Karpas-422 (cell line): ENCODE results near the gene COL13A1. TPM values are rescaled to one million over a fixed set of nuclear protein-coding genes. Genes with fewer than 3 reads are reported as not detected.

Source experiments
- DNase-seq: peaks from one replicate; pipeline ENCODE4 v3.0.0-alpha.2; 2015
- H2AFZ ChIP-seq: fragments of 200-600 bp; sonication (generic); 2 replicates; pipeline ENCODE4 v1.6.1; 2014; ENCODE audit warnings: antibody characterized with exemption, low read length, mixed read lengths
- H3K27ac ChIP-seq: fragments of 200-600 bp; sonication (generic); 2 replicates; pipeline ENCODE4 v1.5.1; 2014; ENCODE audit warnings: mild to moderate bottlenecking, low read length, moderate library complexity
- H3K27me3 ChIP-seq: fragments of 200-600 bp; sonication (generic); 2 replicates; pipeline ENCODE4 v1.6.1; 2014; ENCODE audit warnings: low read length, mixed read lengths
- H3K36me3 ChIP-seq: fragments of 200-600 bp; sonication (generic); 2 replicates; pipeline ENCODE4 v1.6.1; 2014; ENCODE audit warnings: low read length, mixed read lengths; ENCODE audit not compliant: insufficient read depth
- H3K4me1 ChIP-seq: fragments of 200-600 bp; sonication (generic); 2 replicates; pipeline ENCODE4 v1.6.1; 2014; ENCODE audit warnings: mild to moderate bottlenecking, low read length, mixed read lengths
- H3K4me2 ChIP-seq: fragments of 200-600 bp; sonication (generic); 2 replicates; pipeline ENCODE4 v1.6.1; 2014; ENCODE audit warnings: low read length, low read depth, mild to moderate bottlenecking; ENCODE audit not compliant: poor library complexity, severe bottlenecking
- H3K4me3 ChIP-seq: fragments of 200-600 bp; sonication (generic); 2 replicates; pipeline ENCODE4 v1.5.1; 2014; ENCODE audit warnings: mild to moderate bottlenecking, antibody characterized with exemption, low read length, mixed read lengths
- H3K79me2 ChIP-seq: fragments of 200-600 bp; sonication (generic); 2 replicates; pipeline ENCODE4 v1.6.1; 2014; ENCODE audit warnings: mild to moderate bottlenecking, low read length, mixed read lengths
- H3K9ac ChIP-seq: fragments of 200-600 bp; sonication (generic); 2 replicates; pipeline ENCODE4 v1.6.0; 2014; ENCODE audit warnings: low read length
- H3K9me2 ChIP-seq: fragments of 200-600 bp; sonication (generic), shearing (Covaris generic); replicated peaks from 2 replicates; pipeline ENCODE4 v1.6.0; 2014; ENCODE audit warnings: mild to moderate bottlenecking, low read length, moderate library complexity; ENCODE audit not compliant: insufficient read depth
- H3K9me3 ChIP-seq: fragments of 300-700, 200-600 bp; sonication (generic); 2 replicates; pipeline ENCODE4 v1.6.1; 2014; ENCODE audit warnings: low read length, mixed read lengths
- H4K20me1 ChIP-seq: fragments of 200-600 bp; sonication (generic); 2 replicates; pipeline ENCODE4 v1.6.1; 2014; ENCODE audit warnings: mild to moderate bottlenecking, antibody characterized with exemption, low read length, low read depth; ENCODE audit not compliant: insufficient read depth
- total RNA-seq: library from RNA; depleted of rRNA; stranded (reverse); fragments of >200 nt; shearing (Covaris generic); gene quantifications from 2 replicates; pipeline ENCODE4 v1.2.3, GENCODE V29; 2014; ENCODE audit warnings: low replicate concordance

Gene COL13A1
- total RNA-seq, 1 experiment from 2014 or later, result not detected

DNA sequence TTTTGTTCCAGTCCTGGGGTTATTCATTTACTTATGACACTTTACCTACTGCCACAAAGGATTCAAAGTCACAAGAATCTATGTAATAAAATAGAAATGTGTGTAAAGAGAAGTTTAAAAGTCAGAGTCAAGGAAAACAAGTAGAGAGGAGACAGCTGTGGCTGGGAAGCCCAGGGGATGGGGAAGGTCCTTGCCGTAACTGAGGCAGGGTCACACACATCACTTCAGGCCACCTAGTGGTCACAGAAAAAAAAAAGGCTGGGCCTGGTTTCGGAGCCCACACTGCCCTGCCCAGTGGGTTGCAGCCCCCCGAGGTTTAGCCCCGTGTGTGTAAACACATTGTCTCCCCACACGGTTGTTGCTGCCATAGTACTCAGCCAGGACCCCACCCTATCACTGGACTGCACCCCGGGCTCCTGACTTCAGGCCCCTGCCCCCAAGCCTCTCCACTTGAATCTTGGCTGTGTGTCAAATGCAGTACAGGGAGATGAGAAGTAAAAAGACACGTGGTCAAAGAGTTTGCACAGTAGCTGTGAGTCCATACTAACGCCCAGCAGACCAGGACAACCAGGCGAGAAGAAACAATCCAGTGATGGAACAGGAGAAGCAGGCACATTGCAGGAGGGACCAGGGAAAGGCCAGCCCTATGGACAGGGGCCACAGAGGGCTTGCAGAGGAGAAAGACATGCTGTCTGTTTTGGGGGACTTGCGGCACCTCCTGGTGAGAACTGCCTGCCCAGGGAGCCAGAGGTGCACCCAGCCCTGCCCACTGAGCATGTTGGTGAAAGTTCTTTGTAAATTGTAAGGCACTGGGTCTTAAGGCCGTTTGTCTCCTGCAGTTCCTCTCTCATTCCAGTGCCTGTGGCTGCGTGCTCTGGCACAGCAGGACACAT, 159.5 kb downstream of the COL13A1 start:
- peaks cover 22% of the 10 kb centered on the region for H3K4me1 ChIP-seq
- no peak overlapping the region for H3K4me2 ChIP-seq
- H3K9ac ChIP-seq, result no peak overlapping the region
- no peak overlapping the region for H3K27ac ChIP-seq
- no peaks in the 10 kb centered on the region for H3K9me3 ChIP-seq
- DNase-seq, result no peak
- H3K9me2 ChIP-seq, result no peaks in the 10 kb centered on the region
- H3K36me3 ChIP-seq, result no peaks in the 10 kb centered on the region
- H3K79me2 ChIP-seq, result no peaks in the 10 kb centered on the region
- no peak overlapping the region for H2AFZ ChIP-seq
- H3K4me3 ChIP-seq, result no peak overlapping the region
- no peaks in the 10 kb centered on the region for H3K27me3 ChIP-seq
- no peaks in the 10 kb centered on the region for H4K20me1 ChIP-seq

DNA sequence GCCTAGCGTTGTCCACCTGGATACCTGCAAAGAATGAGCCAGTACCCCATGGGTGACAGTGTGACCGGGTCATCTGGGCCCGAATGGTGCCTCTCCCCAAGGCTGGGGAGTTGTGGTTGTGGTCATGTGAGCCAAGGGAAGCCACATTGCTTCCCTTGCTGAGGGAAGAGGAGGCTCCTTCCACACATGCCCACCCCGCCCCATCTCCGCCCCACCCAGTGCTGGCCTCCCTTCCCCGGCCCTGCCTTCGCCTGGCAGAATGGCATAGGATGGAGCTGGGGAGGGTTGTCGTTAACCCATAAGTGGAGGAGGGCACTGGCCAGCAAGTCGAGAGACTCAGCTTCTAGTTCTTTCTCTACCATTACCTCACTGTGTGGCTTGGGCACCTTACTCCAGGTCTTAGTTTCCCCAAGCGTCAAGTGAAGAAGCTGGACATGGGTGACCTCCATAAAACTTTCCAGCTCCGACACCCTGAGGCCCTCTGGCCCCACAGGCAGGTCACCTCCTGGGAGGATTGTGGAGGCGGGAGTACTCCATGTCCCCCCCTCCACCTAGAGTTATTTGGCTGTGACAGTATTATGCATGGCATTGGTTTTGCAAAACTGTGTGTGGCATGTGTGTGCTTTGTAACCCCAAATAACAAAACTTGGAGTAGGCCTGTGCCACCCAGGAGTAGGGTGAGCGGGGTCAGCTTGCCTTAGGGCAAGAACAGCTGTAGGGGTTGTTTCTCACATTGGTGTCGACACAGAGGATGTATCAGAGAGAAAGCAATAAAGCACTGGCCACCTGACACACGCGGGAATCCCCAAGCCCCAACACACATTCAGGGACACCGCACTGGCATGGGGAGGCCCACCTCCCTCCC, 160.4 kb downstream of the COL13A1 start:
- Histone ChIP-seq H3K27ac (no peak overlapping the region), H2AFZ (no peak overlapping the region), H3K9me2 (no peaks in the 10 kb centered on the region), H3K9me3 (no peaks in the 10 kb centered on the region), H3K4me2 (no peak overlapping the region), H3K4me3 (no peak overlapping the region), H3K79me2 (no peaks in the 10 kb centered on the region), H3K36me3 (no peaks in the 10 kb centered on the region), H4K20me1 (no peaks in the 10 kb centered on the region), H3K4me1 (peaks cover 22% of the 10 kb centered on the region), H3K9ac (no peak overlapping the region), H3K27me3 (no peaks in the 10 kb centered on the region)
- no peak for DNase-seq

DNA sequence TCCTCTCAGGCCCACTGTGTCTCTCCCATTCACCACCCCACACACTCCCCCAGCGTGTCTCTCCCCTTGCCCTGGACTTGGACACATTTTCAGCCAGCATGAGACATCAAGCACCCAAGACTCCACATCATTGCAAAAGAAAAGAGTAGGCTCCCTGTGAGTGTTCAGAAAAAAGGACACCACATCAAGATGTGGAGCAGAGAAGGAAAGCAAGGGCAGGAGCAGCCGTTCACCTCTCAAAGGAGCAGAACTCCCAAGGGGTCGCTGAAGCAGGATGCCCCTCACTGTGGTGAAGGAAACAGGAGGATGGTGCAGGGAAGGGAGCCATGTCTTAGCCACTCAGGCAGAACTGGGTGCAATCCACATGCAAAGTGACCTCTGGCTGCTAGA, 161.0 kb downstream of the COL13A1 start:
- no peak overlapping the region for H3K4me3 ChIP-seq
- no peak overlapping the region for H3K9ac ChIP-seq
- H4K20me1 ChIP-seq, result no peaks in the 10 kb centered on the region
- no peak for DNase-seq
- H3K9me2 ChIP-seq, result no peaks in the 10 kb centered on the region
- H2AFZ ChIP-seq, result no peak overlapping the region
- no peaks in the 10 kb centered on the region for H3K79me2 ChIP-seq
- no peaks in the 10 kb centered on the region for H3K27me3 ChIP-seq
- peaks cover 22% of the 10 kb centered on the region for H3K4me1 ChIP-seq
- H3K27ac ChIP-seq, result no peak overlapping the region
- no peak overlapping the region for H3K4me2 ChIP-seq
- no peaks in the 10 kb centered on the region for H3K9me3 ChIP-seq
- H3K36me3 ChIP-seq, result no peaks in the 10 kb centered on the region

DNA sequence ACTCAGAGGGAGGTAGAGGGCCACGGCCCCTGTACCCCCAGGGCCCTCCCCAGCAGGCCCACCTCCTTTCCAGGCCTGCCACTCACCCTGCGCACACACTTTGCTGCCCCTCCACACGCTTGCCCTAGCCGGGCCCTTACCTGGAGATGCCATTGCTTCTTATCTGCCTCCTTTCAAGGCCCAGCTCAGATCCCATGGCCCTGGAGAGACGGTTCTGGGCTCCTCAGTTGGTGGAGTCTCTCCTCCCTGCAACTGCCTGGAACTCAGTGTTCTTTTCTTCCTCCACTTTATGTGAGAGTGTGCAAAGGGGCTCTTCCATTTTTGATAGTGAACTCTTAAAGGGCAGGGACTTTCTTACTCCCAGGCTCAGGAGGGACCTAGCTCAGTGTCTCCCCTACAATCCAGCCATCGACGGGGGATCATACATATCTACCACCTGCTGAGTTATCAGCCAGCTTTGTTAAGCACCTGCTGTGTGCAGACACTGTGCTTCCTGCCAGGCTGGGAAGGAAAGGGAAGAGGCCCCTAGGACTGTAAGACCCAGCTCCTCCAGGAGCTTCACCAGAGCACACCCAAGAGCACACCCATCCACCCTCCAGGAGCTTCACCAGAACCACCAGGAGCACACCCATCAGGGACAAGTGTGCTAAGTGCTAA, 161.6 kb downstream of the COL13A1 start:
- H3K9me3 ChIP-seq, result no peaks in the 10 kb centered on the region
- no peak overlapping the region for H3K4me2 ChIP-seq
- no peak overlapping the region for H3K4me3 ChIP-seq
- H3K27ac ChIP-seq, result no peak overlapping the region
- H3K36me3 ChIP-seq, result no peaks in the 10 kb centered on the region
- H3K4me1 ChIP-seq, result peaks cover 22% of the 10 kb centered on the region
- no peaks in the 10 kb centered on the region for H3K27me3 ChIP-seq
- no peak overlapping the region for H2AFZ ChIP-seq
- H3K9me2 ChIP-seq, result no peaks in the 10 kb centered on the region
- H4K20me1 ChIP-seq, result no peaks in the 10 kb centered on the region
- no peaks in the 10 kb centered on the region for H3K79me2 ChIP-seq
- no peak for DNase-seq
- no peak overlapping the region for H3K9ac ChIP-seq

DNA sequence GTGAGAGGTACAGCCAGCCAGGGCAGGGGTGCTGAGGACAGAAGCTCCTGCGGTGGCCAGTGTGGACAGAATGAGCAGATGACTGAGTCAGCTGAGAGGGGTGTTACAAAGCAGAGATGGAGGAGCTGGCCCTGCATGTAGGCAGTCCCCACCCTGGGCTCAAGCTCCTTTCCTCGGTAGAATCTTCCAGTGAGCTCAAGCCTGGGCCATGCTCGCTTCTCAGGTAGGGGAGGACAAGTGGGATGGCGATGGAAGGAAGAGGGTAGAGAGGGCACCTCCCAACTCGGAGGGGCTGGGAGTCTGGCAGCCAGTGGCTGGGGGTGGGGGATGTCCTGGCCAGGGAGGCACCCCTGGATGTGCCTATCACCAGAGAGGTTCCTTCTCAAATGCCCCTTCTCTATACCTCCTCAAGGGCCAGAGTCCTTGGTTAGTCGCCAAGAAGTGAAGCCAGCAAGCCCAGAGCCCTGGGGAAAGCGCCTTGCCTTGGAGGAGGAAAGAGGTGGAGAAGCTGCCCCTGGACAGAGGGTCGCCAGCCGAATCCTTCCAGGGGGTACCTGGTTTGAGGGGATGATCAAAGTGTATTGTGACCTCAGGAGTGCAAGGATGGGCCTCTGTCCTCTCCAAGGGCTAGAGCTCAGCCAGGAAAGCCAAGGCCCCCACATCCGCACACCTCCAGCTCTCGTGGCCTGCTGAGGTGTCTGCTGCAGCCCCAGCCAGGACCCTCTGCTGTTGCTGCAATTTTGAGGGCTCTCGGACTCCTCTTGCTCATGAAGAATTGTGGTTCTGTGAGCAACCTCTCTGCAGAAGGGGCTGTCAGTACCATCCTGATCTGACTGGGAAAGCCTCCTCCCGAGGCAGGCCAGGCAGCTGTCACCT, 162.4 kb downstream of the COL13A1 start:
- H3K79me2 ChIP-seq, result no peaks in the 10 kb centered on the region
- H3K4me2 ChIP-seq, result no peak overlapping the region
- no peaks in the 10 kb centered on the region for H3K9me3 ChIP-seq
- H3K4me3 ChIP-seq, result no peak overlapping the region
- H3K27ac ChIP-seq, result no peak overlapping the region
- no peaks in the 10 kb centered on the region for H3K27me3 ChIP-seq
- peaks cover 22% of the 10 kb centered on the region for H3K4me1 ChIP-seq
- no peaks in the 10 kb centered on the region for H3K36me3 ChIP-seq
- no peaks in the 10 kb centered on the region for H4K20me1 ChIP-seq
- H2AFZ ChIP-seq, result no peak overlapping the region
- no peak overlapping the region for H3K9ac ChIP-seq
- H3K9me2 ChIP-seq, result no peaks in the 10 kb centered on the region
- no peak for DNase-seq

- no peak overlapping the region for H2AFZ ChIP-seq
- no peak overlapping the region for H3K27ac ChIP-seq
- H3K4me2 ChIP-seq, result no peak overlapping the region
- H3K4me1 ChIP-seq, result peaks cover 15% of the 10 kb centered on the region
- no peak overlapping the region for H3K9ac ChIP-seq
- H3K9me3 ChIP-seq, result no peaks in the 10 kb centered on the region
- no peak for DNase-seq
- no peaks in the 10 kb centered on the region for H3K27me3 ChIP-seq
- H3K4me3 ChIP-seq, result no peak overlapping the region
- H3K9me2 ChIP-seq, result no peaks in the 10 kb centered on the region
- no peaks in the 10 kb centered on the region for H3K79me2 ChIP-seq
- no peaks in the 10 kb centered on the region for H4K20me1 ChIP-seq
- no peaks in the 10 kb centered on the region for H3K36me3 ChIP-seq
Observed at GRCh38 chr10:69965086-69965485, 163.4 kb downstream of the COL13A1 start.

- no peak for DNase-seq
- Histone ChIP-seq H3K4me2 (no peak overlapping the region), H2AFZ (no peak overlapping the region), H3K79me2 (no peaks in the 10 kb centered on the region), H3K9ac (no peak overlapping the region), H4K20me1 (no peaks in the 10 kb centered on the region), H3K4me1 (peaks cover 13% of the 10 kb centered on the region), H3K27me3 (no peaks in the 10 kb centered on the region), H3K4me3 (no peak overlapping the region), H3K9me2 (no peaks in the 10 kb centered on the region), H3K27ac (no peak overlapping the region), H3K9me3 (no peaks in the 10 kb centered on the region), H3K36me3 (no peaks in the 10 kb centered on the region)
Observed at GRCh38 chr10:69965919-69966662, 164.4 kb downstream of the COL13A1 start.
